ENCODE results near the gene ZC2HC1B.

The ZC2HC1B gene

DNA sequence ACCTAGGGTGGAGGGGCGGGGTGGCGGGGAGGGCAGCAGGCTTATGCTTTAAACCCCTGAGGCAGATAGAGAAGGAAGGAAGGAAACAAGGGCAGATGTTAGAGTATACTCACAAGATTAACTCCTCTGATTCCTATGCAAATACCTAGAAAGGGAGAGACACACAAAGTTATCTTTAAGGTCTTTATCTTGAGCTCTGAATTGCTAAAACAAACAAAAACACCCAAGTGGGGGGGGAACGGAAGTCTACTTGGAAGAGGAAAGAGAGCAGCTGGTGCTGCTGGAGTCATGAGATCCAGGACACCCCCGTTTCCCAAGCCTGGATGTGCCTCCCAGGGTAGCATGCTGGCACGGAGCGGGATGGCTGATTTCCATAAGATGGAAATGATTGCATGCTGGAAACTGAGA, 100.4 kb downstream of the ZC2HC1B start:
- no peak for DNase-seq

DNA sequence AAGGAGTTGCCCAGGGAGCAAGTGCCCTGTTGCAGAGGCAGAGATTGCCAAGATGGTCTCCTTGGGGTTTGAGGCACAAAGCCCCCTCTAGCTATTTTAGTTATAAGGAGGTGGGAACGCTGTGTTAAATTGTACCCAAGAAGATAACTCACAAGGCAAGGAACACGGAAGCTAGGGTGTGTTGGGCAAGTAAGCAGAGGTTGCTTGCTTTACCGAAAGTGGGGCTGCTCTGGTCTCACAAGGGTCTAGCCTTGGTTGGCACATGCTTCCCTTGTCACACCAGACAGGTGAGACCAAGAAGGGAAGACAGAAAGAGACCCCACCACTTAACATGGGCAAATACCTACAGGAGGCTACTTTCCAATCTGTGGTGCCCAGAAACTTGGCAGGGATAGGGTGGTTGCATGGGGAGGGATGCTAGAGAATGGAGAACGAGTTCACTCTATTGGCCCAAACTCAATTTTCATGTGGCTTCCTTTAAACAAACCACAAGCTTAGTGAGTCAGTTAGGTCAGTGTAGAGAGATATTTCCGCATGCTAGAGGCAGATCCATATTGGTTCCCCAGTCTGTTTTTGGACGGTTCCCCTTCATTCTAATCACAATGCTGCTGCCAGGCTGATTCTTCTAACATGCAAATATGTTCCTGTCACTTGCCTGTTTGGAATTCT, 101.4 kb downstream of the ZC2HC1B start:
- DNase-seq: peak; percentile 69

DNA sequence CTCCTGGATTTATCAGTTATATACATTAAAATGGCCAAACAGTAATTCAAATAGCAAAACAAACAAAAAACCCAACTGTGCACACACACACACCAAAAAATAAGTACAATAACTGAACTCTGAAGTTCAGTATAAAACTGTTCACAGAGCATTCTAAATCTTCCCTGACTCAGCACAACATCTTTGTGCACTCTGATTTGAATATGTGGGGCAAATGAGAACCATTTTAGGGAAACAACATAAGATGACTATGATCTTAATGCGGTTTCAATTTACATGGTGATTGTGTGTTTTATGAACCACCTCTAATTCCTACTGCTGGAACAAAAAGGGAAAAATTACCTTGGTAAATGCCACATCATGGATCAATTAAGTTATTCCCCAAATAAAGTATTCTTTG, 102.0 kb downstream of the ZC2HC1B start:
- no peak for DNase-seq

DNA sequence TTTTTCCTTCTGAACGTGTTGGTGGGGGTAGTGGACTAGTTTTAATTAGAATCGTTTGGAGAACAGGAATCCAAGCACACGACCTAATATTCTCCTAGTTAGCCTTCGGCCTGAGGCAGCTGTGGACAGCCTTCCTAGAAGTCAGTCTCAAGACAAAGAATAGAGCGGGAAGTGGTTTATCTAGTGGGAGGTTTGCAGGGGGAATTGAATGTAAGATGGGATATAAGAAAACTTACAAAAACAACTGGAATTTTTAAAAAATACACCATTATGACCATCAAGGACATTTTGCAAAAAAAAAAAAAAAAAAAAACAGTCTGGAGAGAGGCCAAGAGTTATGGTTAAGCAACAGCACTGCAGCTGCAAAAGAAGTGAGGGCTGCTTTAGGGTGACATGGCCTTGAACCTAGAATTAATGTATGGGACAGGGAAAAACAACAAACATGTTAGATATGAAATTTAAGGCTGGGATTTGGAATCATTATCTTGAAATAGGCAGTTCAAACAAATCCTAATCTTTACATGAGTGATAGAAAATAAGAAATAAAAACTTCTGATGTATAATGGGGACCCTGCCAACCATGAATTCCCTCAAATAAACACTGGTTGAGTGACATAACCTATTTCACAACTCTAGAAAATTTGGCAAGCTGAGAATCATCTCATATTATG, 103.6 kb downstream of the ZC2HC1B start:
- DNase-seq: peak; percentile 14

DNA sequence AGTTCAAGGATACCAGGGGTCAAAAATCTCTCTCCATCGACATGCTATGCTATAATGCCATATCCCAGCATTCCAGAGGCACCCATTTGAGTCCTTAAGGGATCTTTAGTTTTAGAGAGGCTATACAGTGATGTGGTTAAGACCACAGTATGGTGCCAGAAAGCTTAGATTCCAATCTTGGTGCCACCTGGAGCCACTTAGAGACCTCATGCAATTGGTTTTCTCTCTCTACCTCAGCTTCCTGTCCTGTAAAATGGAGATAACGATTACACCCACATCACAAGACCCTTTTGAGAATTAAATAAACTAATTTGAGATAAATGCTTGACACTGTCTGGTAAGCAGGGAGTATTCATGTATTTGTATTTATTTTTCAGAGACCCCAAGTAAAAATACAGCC, 104.8 kb downstream of the ZC2HC1B start:
- DNase-seq: no peak

DNA sequence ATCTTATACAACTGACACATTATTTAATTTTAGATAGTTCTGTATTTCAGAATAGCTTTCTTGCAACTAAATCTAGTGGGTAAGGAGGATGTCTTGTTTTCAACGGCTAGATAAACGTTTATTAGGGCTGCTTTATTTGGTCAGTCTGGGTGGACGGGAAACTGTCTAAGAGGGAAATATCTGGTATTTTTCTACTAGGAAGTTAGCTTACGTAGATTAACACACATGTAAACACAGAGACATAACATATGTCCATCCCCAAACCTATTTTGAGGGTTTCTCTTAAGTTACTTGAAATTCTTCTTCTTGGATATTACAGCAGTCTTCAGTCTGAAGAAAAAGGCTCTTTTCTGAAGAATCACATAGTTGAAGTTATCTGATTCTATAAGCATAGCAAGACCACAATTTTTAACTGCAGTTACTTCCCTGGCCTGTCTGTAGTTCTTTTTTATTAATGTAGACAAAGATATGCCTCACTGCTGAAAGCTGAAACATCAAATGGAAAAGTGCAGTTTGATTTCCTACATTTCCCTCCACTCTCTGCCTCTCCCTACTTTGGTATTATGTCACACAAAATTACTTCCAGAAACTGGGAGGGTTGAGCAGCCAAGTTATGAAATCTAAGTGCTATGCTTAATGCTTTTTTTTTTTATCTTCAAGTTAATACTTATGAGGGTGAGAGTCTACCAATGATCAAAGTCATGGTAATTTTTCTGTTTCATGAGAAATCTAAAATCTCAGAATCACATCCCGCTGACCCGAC, 106.4 kb downstream of the ZC2HC1B start:
- DNase-seq: peak; percentile 9

DNA sequence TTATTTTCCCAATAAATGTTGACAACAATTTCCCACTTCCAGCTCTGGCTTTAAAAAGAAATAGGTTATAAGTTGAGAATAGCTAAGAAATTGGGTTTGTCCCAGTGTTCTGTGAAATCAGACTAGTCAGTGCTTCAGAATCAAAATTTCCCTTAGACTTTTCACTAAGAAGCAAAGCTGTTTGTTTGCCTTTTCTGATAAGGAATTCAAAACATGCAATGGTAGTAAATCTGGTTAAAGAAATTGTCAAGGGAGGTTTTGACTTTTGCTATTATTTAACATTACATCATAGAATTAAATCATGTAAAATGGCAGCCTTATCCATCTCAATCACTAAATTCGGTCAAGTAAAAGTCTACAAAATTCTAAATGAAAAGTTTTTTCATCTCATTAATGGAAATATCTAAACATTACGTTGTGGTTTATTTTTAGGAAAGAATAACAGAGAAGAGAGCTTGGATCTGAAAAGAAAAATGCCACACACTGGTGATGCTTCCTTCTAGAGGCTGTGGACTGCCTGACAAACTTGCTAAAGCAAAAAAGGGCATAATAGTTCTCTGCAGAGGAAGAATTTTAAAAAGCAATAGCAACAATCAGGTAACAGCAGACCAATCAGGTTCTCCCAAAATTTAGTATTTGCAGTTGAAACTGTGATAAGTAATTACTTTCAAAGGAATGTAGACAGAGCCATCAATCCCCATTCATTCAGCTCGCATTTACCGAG, 107.4 kb downstream of the ZC2HC1B start:
- DNase-seq: no peak

DNA sequence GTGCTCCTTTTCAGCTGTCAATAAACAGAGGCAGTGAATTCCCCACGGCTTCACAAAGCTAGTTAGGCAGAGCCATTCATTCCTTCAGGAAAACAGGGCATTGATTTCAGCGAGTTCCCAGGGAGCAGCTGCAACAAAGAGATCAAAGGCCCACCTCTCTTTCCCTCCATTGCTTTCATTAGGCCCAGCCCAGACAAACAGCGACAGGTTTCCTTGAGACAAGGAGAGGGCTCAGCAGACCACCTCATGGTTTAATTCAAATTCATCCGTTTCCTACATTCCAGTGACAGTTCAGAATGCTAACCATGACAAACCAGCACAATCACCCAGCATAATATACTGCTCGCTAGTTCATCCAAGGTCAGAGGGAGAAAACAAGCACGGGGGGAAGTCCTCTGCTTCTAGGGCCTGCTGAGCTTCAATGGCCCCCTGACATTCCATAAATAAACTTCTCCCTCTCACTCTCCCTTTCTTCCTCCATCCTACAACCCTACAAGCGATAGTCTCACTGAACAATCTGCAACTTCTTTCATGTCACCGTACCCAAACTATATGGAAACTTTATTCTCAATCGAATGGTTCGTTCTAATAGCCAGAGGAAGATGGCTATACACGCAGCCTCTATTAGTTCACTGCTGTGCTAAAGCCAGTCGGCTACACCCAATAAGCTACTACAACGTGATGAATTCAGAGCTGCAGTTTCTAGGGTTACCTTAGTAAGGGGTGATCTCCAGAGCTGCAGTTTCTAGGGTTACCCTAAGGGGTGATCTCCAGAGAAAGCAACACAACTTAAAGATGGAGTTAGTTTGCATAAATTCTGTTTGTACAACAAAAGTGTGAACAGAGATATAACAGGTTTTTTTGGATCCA, 109.1 kb downstream of the ZC2HC1B start:
- DNase-seq: no peak

DNA sequence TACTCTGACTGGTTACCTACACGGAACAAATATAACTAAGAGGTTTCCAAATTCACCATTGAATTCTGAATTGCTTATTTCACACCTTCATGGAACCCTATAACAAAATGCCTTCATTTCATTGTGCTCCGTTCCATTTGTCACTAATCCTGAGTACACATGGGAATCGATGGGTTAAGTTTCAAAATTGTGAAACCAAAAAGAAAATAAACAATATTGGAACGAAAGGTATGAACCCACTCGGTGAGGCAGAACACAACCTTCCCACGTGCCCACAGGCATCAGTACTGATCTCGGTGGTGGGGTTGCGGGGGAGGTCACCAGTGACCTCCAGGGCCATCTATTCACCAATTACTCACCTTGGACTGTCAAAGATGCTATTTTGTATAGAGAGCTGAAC, 109.8 kb downstream of the ZC2HC1B start:
- DNase-seq: no peak

DNA sequence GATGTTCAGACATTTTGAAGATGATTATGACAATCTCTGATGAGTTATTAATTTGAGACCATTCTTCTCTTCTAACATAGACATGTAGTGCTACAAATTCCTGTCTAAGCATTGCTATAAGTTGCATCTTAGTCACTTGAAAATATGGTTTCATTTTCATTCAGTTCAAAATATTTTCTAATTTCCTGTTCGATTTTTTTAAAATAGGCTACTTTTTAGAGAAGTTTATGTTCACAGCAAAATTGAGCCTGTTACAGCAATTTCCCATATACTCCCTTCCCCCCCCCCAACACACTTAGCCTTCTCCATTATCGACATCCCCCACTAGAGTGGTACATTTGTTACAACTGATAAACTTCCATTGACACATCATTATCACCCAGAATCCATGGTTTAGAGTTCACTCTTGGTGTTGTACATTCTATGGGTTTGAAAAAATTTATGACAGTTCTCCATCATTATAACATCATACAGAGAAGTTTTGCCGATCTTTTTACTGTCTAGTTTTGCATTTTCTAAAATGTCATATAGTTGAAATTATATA, 112.6 kb downstream of the ZC2HC1B start:
- DNase-seq: no peak

DNA sequence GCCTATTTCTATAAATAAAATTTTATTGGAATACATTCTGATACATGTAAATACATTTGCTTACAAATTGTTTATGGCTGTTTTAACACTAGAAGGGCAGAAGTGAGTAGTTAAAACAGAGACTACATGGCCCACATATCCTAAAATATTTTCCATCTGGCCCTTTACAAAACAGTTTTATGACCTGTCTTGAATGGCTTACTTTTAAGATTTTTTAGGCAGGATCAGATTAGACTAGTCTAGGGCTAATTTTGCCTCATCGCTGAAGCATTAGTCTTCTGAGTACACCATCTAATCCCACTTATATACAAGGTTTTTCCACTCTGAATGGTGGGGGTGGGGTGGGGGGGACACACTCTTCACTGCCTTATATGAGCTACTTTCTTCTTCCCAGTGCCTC, 116.6 kb downstream of the ZC2HC1B start:
- no peak for DNase-seq

DNA sequence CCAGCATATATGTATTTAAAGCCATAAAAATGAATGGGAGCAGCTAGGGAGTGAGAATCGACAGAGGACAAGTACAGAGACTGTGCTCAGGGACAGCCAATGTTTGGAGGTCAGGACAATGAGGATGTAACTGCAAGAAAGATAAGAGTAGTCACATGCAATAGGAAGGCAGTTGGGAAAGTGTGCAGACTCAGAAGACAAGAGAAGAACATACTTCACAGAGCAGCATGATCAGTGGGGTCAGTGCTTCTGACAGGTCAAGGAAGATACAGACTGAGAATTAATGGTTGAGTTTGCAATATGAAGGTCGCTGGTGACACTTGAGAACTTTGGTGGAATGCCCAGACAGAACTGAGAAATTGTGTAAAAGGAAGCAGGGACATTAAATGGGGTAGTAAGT, 118.7 kb downstream of the ZC2HC1B start:
- no peak for DNase-seq

DNA sequence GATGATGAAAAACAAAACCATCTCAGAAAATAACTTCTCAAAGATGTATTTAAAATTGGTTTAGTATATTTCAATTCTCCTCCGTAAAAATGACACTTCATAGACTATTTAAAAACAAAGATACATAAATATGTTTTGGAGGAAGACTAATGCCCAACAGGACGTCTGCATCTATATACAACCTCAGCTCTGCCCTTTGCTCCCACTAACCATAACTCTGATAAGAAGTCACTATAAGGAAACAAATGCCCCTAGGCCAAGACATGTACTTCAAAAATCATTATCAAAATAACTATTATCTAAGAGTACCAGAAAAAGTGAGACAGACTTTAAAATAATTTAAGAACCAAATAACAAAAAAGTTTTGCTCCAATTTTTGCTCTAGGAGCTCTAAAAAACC, 120.4 kb downstream of the ZC2HC1B start:
- no peak for DNase-seq

DNA sequence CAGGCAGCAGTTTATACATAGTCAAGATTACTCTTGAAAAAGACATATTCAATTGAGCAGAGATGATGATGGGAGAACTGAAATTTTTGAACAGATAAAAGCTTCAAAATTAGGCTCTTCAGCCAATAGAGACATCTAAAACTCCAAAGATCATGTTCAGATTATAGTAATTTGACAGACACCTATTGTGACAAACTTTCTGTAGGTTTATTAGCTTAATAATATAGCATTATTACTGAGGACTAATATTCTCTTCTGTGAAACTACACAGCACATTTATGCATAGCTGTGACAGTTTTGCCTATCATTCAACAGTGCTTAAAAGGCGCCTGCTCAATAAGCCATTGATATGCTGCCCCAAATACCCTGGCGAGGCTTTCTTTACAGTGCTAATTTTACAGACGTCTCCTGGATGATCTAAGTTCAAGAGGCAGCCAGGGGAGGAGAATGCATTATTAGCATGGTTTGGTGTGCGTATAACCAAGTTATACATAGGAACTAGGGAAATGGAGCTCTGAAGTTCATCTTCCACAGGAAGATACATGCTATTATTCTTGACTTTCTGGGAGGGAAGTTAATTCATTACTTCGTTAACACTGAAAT, 122.3 kb downstream of the ZC2HC1B start:
- no peak for DNase-seq

Data from fibroblast of skin of right biceps (primary cell).